HG03432 (cell line): Measurements from ENCODE around the gene TMEM141.
"Not testable (repeated sequence)": the region's sequence is repeated elsewhere in the genome, so short reads cannot be mapped to it uniquely, and the experiment has no call there.

ENCODE experiments used
- ATAC-seq: cut with Tn5 transposase; IDR thresholded peaks from one replicate; pipeline ENCODE4 v1.9.1; 2021; ENCODE audit warnings: mild to moderate bottlenecking, moderate library complexity; ENCODE audit not compliant: unreplicated experiment

The TMEM141 gene

DNA sequence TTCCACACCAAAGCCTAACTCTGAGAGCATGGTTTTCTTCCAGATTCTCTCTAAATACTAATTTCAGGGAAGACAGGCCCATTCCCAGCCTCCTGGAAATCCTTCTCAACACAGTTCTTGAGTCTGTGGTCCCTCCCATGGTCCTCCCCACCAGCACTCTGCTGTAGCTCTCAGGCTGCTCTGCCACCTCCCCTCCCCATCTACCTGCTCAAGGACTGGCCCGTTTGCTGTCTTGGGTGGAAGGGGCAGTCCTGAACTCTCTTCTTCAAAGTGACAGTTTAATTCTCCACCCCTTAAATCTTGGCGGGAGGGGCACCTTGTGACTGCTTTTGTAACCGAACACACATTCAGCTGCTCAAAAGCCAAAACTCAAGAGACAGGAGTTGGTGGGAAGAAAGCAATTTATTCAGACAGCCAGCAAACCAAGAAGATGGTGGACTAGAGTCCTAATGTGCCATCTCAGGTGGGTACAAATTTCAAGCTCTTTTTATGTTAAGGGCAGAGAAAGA, 19.2 kb upstream of the TMEM141 start:
- ATAC-seq, result no peak

DNA sequence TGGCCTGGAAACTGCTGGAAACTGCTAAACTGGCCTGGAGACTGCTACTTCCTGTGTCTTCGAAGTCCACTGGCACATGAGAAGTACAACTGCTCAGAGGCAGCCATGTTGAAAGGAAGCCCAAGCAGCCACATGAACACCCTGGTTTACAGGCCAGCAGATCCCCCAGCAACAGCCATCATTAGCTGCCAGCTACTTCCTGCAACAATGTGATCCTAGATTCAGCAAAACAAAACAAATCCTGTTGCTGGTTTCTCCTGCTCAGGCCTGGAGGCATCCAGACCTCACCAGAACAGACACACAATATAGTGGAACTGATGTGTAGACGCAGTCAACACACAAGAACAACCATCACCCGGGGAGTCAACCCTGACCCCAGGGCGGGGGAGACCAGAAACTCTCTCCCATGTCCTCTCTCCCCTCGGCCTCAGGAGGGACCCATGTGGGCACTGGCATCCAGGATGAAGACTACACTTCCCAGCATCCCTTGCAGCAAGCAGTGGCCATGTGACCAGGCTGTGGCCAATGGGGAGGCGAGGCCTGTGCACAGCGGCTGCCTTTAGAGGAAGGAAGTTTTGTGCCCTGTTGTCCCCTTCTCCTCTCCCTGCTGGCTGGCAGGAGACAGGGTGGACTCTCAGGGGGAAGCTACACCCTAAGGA, 17.6 kb upstream of the TMEM141 start:
- no peak for ATAC-seq

DNA sequence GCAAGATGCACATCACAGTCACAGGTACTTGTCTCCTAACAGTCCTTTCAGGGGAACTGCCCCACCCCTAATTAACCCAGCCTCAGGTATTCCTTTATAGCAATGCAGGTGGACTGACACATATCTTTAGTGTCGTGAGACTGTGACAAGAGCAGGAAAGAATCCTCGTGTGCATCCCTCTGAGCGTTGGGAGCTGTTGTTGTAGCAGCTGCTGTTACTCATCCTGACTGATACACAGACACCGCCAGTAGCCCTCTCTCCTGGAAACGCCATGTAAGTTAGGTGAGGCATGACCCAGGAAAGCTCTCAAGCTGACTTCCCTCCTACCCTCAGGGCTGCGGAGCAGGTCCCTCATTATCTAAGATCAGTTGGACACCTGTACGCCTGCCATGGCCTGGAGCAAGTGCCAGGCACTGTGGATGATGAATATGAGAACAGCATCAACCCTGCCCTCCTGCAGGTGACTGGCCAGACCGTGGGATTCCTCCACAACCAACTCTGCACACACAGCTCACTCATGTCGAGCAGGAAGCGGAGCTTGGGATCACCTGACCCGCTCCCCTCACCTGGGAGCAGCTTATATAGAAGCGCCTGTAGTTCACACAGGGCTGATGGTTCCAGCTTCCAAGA, 16.6 kb upstream of the TMEM141 start:
- ATAC-seq, result no peak

DNA sequence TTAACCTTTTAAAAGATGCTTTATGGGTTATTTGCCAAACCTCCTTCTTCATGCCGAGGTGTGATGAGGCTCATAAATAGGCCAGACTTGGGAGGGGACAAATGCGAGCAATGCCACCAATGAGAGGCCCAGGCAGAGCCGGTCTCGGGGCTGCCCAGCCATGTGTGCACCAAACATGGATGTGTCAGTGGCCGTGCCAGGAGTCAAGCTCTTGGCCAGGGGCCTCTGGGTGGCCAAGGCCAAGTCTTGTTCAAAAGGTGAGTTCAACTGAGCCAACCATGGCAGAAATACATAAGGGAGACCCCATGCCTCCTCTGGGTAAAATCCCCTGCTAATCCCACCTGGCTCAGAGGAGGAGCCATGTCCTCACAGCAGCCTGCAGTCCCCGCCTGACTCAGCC, 16.0 kb upstream of the TMEM141 start:
- no peak for ATAC-seq

DNA sequence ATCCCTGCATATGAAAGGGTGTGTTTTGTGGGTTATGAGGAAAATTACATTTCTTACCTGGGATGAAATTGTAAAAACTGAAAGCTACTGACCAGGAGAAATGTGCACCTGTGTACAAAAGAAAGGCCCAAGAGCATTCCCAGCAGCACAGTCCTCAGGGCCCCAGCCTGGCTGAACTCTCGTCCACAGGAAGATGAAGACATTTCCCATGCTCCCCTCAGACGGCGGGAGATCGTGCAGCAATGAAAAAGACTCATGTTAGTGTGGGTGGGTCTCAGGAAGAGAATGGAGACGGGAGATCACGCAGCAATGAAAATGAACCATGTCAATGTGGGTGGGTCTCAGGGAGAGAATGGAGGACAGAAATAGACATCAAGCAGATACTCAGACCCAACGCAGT, 14.2 kb upstream of the TMEM141 start:
- no peak for ATAC-seq

DNA sequence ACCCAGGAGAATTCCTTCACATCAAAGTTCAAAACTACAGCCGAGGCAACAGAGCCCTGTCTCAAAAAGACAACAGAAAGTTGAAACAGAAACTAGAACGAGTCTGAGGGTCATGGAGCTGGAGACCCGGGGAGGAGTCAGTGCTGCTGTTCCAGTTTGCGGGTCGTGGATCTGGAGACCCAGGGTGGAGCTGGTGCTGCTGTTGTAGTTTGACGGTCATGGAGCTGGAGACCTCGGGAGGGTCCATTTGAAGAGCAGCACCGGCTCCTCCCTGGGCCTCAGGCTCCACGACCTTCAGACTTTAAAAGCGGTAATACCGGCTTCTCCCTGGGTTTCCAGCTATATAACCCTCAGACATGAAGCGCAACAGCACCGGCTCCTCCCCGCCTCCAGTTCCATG, 13.8 kb upstream of the TMEM141 start:
- no peak for ATAC-seq

DNA sequence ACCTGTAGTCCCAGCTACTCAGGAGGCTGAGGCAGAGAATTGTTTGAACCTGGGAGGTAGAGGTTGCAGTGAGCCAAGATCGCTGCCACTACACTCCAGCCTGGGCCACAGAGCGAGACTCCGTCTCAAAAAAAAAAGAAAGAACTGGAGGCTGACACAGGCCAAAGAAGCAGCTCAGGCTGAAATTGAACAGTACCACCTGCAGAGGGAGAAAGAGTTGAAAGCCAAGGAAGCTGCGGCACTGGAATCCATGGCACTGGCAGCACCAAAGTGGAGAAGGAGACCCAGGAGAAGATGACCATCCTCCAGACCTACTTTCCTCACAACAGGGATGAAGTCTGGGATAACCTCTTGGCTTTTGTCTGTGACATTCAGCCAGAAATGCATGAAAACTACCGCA, 11.3 kb upstream of the TMEM141 start:
- no peak for ATAC-seq

DNA sequence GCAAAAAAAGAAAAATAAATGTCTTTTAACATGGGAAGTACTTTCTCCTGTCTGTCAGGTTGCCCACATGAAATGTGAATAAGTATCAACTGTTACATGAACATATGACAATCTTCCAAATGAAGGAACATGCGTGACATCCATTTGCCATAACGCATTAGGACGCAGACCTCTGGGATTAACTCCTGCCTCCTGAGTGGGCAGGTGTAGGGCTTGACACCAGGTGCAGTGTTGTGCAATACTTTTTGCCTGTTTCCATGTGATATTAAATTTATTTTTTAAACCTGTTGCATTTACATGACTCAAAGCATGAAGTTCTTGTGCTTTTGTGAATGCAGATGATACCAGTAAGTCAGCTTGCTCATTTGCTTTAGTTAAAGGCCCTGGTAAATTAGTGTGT, 8.7 kb upstream of the TMEM141 start:
- ATAC-seq, result no peak

DNA sequence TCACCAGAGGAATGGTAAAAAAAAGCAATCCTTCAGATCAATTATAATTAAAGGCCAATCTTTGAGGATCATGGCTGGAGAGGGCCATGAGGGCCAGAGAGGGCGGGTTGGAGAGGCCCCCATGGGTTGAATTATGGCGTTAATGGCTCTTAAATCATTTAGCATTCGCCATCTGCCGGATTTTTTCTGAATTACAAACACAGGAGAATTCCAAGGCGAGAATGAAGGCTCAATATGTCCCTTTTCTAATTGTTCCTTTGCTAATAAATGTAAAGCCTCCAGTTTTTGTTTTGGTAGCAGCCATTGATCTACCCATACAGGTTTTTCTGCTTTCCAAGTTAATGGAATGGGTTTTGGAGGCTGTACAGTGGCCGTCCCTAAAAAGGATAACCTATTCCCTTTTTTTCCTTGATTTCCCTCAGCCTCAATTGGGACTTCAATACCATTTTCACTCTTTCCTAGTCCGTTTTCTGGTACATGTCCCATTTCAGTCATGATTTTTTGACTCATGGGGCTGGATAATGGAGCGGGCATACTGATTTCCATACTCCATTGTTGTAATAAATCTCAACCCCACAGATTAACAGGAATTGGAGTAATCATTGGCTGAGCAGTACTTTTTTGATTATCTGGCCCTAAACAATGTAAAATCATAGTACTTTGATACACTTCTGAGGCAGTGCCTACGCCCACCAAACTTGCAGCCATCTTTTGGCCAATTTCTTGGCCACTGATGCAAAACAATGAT, 6.7 kb upstream of the TMEM141 start:
- no peak for ATAC-seq

DNA sequence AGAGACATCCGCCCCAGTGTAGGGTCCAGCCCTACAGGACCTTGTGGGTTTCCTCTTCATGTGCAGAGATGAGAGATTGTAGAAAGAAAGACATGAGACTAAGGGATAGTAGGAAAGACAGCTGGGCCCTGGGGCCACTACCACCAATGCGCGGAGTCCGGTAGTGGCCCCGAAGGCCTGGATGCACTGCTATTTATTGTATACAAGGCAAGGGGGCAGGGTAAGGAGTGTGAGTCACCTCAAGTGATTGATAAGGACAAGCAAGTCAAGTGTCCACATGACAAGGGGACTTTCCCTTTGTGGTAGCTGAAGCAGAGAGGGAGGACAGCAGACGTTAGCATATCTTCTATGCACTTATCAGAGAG, 6.2 kb upstream of the TMEM141 start:
- ATAC-seq, result no peak

DNA sequence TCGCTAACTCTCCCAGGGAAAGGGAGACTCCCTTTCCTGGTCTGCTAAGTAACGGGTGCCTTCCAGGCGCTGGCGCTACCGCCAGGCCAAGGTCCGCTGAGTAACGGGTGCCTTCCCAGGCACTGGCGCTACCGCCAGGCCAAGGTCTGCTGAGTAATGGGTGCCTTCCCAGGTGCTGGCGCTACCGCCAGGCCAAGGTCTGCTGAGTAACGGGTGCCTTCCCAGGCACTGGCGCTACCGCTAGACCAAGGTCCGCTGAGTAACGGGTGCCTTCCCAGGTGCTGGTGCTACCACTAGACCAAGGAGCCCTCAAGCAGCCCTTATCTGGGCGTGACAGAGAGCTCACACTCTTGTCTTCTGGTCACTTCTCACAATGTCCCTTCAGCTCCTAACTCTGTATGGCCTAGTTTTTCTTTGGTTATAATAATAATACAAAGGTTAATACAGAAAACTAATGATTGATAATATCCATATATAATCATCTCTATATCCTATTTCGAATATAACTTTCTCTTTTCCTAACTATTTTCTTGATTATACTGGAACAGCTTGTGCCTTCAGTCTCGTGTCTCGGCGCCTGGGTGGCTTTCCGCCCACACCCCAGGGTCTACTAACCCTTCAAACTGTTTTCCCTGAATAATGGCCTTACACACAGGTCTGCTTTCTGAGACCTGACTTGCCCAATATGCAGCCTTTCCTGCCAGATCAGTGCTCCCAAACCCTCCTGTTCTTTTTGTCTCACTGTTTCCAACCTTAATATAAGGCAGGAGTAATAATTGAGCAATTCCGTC, 5.4 kb upstream of the TMEM141 start:
- not testable (repeated sequence) for ATAC-seq

DNA sequence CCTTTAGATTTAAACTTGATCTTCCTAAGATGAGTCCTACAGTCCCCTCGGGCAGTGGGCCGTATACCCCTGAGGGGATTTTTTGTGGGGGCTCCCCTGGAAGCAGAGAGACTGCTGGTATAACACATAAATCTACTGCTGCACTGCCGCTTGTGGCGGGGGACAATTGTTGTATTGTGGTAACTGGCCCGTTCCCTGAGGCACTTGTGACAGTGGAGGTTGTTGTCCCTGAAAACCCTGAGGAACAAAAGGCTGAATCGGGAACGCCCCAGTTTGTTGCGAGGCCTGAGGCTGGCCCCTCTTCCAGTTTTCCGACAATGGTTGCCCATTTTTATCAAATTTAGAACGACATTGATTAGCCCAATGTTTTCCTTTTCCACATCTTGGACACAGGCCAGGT, 4.7 kb upstream of the TMEM141 start:
- ATAC-seq, result no peak

DNA sequence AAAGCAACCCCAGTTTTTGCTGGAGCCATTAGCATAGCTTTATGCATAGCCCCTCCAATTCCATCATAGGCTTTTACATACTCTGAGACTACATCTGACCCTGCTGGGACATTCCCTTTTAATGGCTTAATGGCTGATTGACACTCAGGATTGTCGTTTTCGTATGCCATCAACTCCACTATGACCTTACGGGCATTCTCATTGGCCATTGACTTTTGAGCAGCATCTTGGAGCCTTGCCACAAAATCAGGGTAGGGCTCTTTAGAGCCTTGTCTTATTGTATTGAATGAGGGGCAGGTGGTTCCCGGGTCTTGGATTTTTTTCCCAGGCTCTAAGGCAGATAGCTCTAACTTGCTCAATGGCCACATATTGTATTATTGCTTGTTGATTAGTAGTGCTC, 4.2 kb upstream of the TMEM141 start:
- ATAC-seq, result not testable (repeated sequence)

DNA sequence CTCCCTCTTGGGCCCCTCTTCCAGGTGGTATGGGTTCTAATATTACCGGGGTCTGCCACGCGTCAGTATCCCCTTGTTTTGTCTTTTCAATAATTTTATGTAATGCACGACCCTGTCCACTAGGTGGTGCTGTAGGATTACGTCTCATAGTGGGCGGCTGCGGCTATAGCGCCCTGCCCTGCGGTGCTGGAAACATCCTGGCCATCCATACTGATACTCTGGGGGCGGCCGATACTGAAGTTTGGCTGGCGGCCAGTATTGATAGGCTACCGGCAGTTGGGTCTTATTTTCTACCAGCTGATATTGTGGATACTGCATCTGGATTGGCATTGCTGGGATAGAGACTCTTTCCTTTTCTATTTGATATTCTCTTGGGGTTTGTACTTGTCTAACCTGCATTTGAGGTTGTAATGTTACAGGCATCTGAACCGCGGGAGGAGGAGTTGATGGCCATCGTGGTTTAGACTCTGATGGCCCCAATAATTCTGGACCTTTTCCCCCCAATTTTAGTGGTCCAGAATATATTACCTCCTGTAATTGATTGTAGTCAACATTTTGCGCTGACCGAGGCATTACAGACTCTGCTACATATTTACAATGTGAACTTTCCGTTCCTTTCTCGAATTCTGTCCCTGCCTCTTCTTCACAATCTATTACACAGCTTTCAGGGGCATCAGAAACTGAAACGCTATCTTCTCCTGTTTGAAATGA, 3.3 kb upstream of the TMEM141 start:
- no peak for ATAC-seq

DNA sequence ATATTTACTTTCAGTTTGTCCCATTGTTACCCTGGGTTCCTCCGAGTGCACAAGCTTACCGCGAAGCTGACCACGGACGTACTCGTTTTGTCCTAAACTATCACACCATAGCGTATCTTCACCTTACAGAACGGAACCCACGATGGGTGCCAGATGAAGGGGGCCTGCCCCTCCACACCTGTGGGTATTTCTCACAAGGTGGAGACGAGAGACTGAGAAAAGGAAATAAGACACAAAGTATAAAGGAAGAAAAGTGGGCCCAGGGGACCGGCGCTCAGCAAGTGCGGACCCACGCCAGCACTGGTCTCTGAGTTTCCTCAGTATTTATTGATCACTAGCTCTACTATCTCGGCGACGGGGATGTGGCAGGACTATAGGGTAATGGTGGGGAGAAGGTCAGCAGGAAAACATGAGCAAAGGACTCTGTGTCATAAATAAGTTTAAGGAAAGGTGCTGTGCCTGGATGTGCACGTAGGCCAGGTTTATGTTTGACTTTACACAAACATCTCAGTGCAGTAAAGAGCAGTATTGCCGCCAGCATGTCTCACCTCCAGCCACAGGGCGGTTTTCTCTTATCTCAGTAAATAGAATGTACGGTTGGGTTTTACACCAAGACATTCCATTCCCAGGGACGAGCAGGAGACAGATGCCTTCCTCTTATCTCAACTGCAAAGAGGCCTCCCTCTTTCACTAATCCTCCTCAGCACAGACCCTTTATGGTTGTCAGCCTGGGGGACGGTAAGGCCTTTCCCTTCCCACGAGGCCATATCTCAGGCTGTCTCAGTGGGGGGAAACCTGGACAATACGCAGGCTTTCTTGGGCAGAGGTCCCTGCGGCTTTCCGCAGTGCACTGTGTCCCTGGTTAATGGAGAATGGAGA, 2.3 kb upstream of the TMEM141 start:
- not testable (repeated sequence) for ATAC-seq

DNA sequence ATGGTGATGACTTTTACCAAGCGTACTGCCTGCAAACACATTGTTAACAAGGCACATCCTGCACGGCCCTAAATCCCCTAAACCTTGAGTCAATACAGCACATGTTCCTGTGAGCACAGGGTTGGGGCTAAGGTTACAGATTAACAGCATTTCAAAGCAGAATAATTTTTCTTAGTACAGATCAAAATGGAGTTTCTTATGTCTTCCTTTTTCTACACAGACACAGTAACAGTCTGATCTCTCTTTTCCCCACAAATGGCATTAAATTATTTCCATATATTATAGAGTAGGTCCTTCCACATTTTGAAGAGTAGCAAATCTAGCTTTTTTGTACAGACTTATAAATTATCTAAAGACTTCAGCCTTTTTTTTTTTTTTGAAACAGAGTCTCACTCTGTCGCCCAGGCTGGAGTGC, 1.6 kb upstream of the TMEM141 start:
- no peak for ATAC-seq

DNA sequence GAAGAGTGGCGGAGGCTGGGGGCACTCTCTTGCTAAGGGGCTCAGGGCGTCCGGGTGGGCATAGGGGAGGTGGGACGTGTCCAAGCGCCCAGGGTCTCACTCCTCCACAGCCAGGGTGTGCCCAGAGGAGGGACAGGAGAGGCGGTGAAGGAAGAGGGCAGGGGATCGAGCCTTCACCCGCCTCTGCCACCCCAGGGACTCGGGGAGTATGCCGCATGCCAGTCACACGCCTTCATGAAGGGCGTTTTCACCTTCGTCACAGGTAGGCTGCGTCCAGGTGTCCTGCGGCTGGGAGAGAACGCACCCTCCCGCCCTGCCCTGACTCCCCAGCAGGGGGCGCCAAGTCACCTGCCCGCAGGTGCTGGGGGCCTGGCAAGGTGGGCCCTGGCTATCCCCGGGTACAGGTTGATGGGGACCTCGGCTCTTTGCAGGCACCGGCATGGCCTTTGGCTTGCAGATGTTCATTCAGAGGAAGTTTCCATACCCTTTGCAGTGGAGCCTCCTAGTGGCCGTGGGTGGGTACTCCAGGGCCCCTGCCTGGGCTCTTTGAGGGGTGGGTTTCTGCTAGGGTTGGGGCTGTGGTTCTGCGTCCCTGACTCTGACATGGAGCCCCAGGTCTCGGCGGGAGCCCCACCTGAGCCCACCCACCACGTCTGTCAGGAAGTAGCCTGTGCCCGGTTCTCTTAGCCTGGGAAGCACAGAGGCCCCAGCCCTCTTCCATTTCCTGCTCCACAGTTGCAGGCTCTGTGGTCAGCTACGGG, 552 bp downstream of the TMEM141 start:
- no peak for ATAC-seq

DNA sequence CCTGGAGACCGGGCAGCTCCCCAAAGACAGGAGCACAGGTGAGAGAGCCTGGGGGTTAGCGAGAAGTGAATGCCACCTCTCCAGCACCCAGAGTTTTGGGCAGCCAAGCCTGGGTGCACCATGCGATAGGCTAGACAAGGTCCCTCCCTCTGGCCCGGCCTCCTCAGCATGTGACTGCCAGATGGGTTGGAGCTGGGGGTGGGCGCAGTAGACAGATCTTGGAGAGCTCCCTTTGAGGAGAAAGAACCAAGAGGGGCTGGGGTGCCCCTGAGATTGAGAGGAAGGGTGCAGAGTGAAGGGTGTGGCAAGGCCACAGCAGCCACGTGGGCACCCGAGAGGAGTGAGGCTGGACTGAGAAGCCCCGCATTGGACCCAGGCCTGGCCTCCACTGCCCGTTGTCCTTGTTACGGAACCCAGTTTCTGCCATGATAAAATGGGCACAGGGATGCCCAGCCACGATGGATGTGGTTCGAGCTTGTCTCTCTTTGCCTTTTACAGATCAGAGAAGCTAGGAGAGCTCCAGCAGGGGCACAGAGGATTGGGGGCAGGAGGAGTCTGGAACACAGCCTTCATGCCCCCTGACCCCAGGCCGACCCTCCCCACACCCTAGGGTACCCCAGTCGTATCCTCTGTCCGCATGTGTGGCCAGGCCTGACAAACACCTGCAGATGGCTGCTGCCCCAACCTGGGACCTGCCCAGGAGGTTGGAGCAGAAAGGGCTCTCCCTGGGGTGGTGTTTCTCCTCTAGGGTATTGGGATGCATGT, 1.4 kb downstream of the TMEM141 start:
- no peak for ATAC-seq
